SH-SY5Y (cell line): ENCODE measurements around the gene PUM1.

Experiments used
- GATA2 ChIP-seq: IDR thresholded peaks from 2 replicates; pipeline ENCODE4 v1.6.1; 2011; ENCODE audit warnings: mild to moderate bottlenecking, low read depth, low read length
- GATA3 ChIP-seq: IDR thresholded peaks from 2 replicates; pipeline ENCODE4 v1.6.1; 2011; ENCODE audit warnings: low read depth, mild to moderate bottlenecking, low read length, moderate library complexity

Gene PUM1

GRCh38 chr1:30907481-30908315, 157.8 kb downstream of the PUM1 start:
- TF ChIP-seq GATA3 (no peak), GATA2 (no peak)

- TF ChIP-seq GATA2 (no peak), GATA3 (no peak)
Measured at GRCh38 chr1:30906631-30907441, 158.7 kb downstream of the PUM1 start.

GRCh38 chr1:30905916-30906620, 159.4 kb downstream of the PUM1 start:
- TF ChIP-seq GATA2, result no peak
- TF ChIP-seq GATA3, result no peak

GRCh38 chr1:30905403-30905802, 160.1 kb downstream of the PUM1 start:
- TF ChIP-seq GATA3 (no peak), GATA2 (no peak)

- TF ChIP-seq GATA2 (no peak), GATA3 (no peak)
Measured at GRCh38 chr1:30904962-30905335, 160.6 kb downstream of the PUM1 start.

GRCh38 chr1:30904191-30904961, 161.1 kb downstream of the PUM1 start:
- TF ChIP-seq GATA2 (no peak), GATA3 (no peak)

GRCh38 chr1:30903343-30904034, 162.0 kb downstream of the PUM1 start:
- TF ChIP-seq GATA3 (no peak), GATA2 (no peak)

GRCh38 chr1:30902593-30903290, 162.8 kb downstream of the PUM1 start:
- TF ChIP-seq GATA3 (no peak), GATA2 (no peak)

- TF ChIP-seq GATA2 (no peak), GATA3 (no peak)
Measured at GRCh38 chr1:30901798-30902581, 163.5 kb downstream of the PUM1 start.

- no peak for TF ChIP-seq GATA3
- TF ChIP-seq GATA2, result no peak
Measured at GRCh38 chr1:30900931-30901560, 164.5 kb downstream of the PUM1 start.

GRCh38 chr1:30900486-30900885, 165.0 kb downstream of the PUM1 start:
- TF ChIP-seq GATA3 (no peak), GATA2 (peak; percentile 87)
